C4-2B (cell line): ENCODE data around the gene SFMBT1.

ENCODE experiments used
- H3K27ac ChIP-seq: fragments of 450-650 bp; 2 replicates; pipeline ENCODE4 v1.5.1; 2017
- CTCF ChIP-seq: fragments of 450-650 bp; conservative IDR thresholded peaks from 2 replicates; pipeline ENCODE4 v1.5.1; 2017; ENCODE audit warnings: mild to moderate bottlenecking
- ZFX ChIP-seq: fragments of 450-650 bp; IDR thresholded peaks from 2 replicates; pipeline ENCODE4 v1.6.1; 2017

The SFMBT1 gene

DNA sequence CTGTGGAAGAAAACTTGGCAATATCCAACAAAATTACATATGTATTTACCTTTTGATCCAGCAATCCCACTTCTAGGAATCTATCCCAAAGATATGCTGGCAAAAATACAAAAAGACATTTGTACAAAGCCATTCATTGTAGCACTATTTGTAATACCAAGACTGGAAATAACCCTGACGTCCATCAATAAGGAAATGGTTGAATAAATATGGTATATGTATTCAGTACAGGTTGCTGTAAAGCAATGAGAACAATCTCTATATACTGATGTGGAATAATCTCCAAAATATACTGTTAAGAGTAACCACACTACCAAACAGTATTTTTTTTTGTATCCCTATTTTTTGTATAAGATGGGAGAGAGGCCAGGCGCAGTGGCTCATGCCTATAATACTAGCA lies 83.7 kb downstream of the SFMBT1 start:
- H3K27ac ChIP-seq: no peak overlapping the region
- TF ChIP-seq CTCF (no peak), ZFX (no peak)

- TF ChIP-seq ZFX (no peak), CTCF (no peak)
- H3K27ac ChIP-seq: no peak overlapping the region
Measured at GRCh38 chr3:52959773-52960172, 86.1 kb downstream of the SFMBT1 start.

GRCh38 chr3:52939600-52939999 lies 106.3 kb downstream of the SFMBT1 start:
- H3K27ac ChIP-seq: no peak overlapping the region
- TF ChIP-seq ZFX (no peak), CTCF (no peak)

DNA sequence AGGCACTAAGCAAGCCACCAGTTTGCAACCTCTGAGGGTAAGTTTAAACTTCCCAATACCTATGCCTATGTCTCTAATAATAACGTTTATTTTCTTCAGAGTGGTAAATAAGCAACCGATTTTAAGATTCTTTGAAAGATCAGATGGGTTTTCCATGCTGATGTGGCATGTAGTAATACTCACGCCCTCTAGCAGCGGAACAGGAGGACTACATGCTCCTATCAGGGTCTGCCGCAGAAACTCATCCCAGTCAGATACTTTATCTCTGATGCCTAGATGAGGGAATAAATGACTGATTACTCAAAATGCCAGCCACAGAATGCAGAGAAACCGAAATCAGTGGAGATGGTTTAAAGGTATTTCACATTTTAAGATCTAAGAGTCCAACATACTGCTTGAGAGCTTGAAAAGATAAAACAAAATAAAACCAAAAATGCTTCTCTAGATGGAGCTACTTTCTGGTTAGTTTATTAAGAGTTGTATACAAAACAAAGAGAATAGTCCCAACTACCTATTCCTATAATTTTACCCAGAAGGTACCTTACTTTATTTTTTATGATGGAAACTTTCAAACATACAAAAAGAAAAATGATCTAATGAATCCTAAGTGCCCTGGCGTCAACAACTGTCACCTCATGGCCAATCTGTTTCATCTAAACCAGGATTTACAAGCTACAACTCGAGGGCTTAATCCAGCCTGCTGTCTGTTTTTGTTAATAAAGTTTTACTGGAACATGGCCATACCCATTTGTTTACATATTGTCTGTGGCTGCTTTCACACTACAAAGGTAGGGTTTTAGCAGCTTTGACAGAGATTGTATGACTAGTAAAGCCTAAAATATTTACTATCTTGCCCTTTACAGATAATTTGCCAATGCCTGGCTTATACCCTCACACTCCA lies 111.0 kb downstream of the SFMBT1 start:
- no peak overlapping the region for H3K27ac ChIP-seq
- TF ChIP-seq ZFX: no peak
- peak; percentile 84 for TF ChIP-seq CTCF

- H3K27ac ChIP-seq: no peak overlapping the region
- TF ChIP-seq ZFX (no peak), CTCF (no peak; the same call in 1 of the 2 replicates)
Measured at GRCh38 chr3:52931889-52932288, 114.0 kb downstream of the SFMBT1 start.

- TF ChIP-seq ZFX: no peak
- TF ChIP-seq CTCF: no peak
- no peak overlapping the region for H3K27ac ChIP-seq
Measured at GRCh38 chr3:52931328-52931727, 114.5 kb downstream of the SFMBT1 start.

DNA sequence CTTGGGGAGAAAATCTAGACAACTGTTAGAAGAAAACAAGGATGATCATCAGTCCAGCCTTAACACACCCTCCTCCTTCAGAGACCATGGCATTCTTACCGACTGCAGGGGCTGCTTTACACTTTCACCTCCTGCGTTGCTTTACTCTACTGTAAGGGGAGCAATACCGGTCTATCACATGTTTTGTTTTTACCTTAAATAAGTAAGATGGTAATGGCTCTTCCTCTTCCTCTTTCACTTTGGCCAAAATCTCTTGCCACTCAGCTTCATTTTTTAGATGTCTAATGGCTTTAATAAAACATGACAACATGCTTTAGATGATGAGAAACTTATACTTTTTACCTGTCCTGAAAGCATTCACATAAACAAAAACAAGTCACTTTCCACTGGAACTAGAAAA lies 115.1 kb downstream of the SFMBT1 start:
- H3K27ac ChIP-seq: no peak overlapping the region
- TF ChIP-seq ZFX (no peak), CTCF (no peak)
